ENCODE measurements around the gene SFT2D3. TPM values are rescaled to one million over a fixed set of nuclear protein-coding genes. Genes with fewer than 3 reads are reported as not detected.

SFT2D3 gene
- total and polyA plus RNA-seq, 8 donors: 2.7 to 5.7 (median 3.7) TPM

GRCh38 chr2:127698553-127699355 is 2.5 kb upstream of the SFT2D3 start:
- no peak for ATAC-seq
- intact Hi-C loops (cut with DNase I): no loop called here
- no peak for TF ChIP-seq CTCF (IDR thresholded peaks at IDR 0.05)
- Histone ChIP-seq H3K27me3 (no peaks in the 10 kb centered on the region), H3K9me3 (no peaks in the 10 kb centered on the region), H3K4me1 (peaks cover 3 to 19% (median 8%) of the 10 kb centered on the region in 3 donors), H3K27ac (no peak overlapping the region), H3K36me3 (no peaks in the 10 kb centered on the region), H3K4me3 (no peak overlapping the region)
- 94 to 95% methylated on average over 27 of the region's 27 CpGs for WGBS, 2 donors
- DNase-seq: no peak
- FAIRE-seq: no peak

- Histone ChIP-seq H3K9me3 (no peaks in the 10 kb centered on the region), H3K4me3 (peak overlapping the region; percentile 37 to 78 (median 72)), H3K27ac (peak overlapping the region; percentile 91 to 99 (median 94)), H3K36me3 (no peaks in the 10 kb centered on the region), H3K27me3 (no peaks in the 10 kb centered on the region), H3K4me1 (peaks cover 3 to 19% (median 8%) of the 10 kb centered on the region in 3 donors)
- FAIRE-seq (no peak), ATAC-seq (peak; percentile 8 to 27 (median 16)), DNase-seq (peak in 5 of 6 donors; percentile 32 to 78 (median 46))
- TF ChIP-seq CTCF (IDR thresholded peaks at IDR 0.05): no peak
- intact Hi-C loops (cut with DNase I): no loop called here
- WGBS, 2 donors: 56 to 57% methylated on average over 17 of the region's 17 CpGs
These were observed 637 bp upstream of the SFT2D3 start for GRCh38 chr2:127700527-127701192.

GRCh38 chr2:127701651-127702394 is 526 bp downstream of the SFT2D3 start:
- DNase-seq (peak; percentile 63 to 89 (median 81)), ATAC-seq (peak; percentile 69 to 78 (median 72)), FAIRE-seq (no peak)
- Histone ChIP-seq H3K4me3 (peak overlapping the region; percentile 37 to 78 (median 72)), H3K4me1 (peaks cover 3 to 19% (median 8%) of the 10 kb centered on the region in 3 donors), H3K27me3 (no peaks in the 10 kb centered on the region), H3K36me3 (peaks cover 0 to 5% (median 0%) of the 10 kb centered on the region in 3 donors), H3K9me3 (no peaks in the 10 kb centered on the region), H3K27ac (peak overlapping the region; percentile 91 to 99 (median 94))
- TF ChIP-seq CTCF (IDR thresholded peaks at IDR 0.05): no peak
- 0% methylated on average over 100 to 108 of the region's 108 CpGs for WGBS, 2 donors
- intact Hi-C loops (cut with DNase I): no loop called here

- peaks cover 0 to 12% (median 0%) of the 10 kb centered on the region in 3 donors for H3K36me3 ChIP-seq
- FAIRE-seq: no peak
- DNase-seq: no peak
- H3K9me3 ChIP-seq: no peaks in the 10 kb centered on the region
- intact Hi-C loops (cut with DNase I): no loop called here
- peak overlapping the region; percentile 91 to 99 (median 94) for H3K27ac ChIP-seq
- no peaks in the 10 kb centered on the region for H3K27me3 ChIP-seq
- ATAC-seq: no peak
- peaks cover 3 to 19% (median 8%) of the 10 kb centered on the region in 3 donors for H3K4me1 ChIP-seq
- TF ChIP-seq CTCF (IDR thresholded peaks at IDR 0.05): no peak
- peak overlapping the region; percentile 37 to 78 (median 72) for H3K4me3 ChIP-seq
- WGBS, 2 donors: 70% methylated on average over 19 of the region's 19 CpGs
These were observed 1.2 kb downstream of the SFT2D3 start for GRCh38 chr2:127702395-127703009.

Data from pancreas (tissue), 10 donors.